K562 (cell line): ENCODE measurements around the gene MAP3K7CL. TPM values are rescaled to one million over a fixed set of nuclear protein-coding genes. Genes with fewer than 3 reads are reported as not detected.

Experiments used
- CEBPZ ChIP-seq: fragments of 150-350 bp; IDR thresholded peaks from 2 replicates; pipeline ENCODE4 v1.6.1; 2014; ENCODE audit warnings: low read depth, mild to moderate bottlenecking, low read length, borderline replicate concordance
- E4F1 ChIP-seq: fragments of 250-450 bp; sonication (Bioruptor Pico); IDR thresholded peaks from 2 replicates; pipeline ENCODE4 v1.5.0; 2021; ENCODE audit warnings: mild to moderate bottlenecking, borderline replicate concordance
- FOXJ3 ChIP-seq: sonication (generic); formaldehyde crosslinking; IDR thresholded peaks from 2 replicates; pipeline ENCODE4 v1.4.0; 2020; ENCODE audit warnings: mild to moderate bottlenecking, missing genetic modification reagents
- GATAD2B ChIP-seq: fragments of 450-650 bp; IDR thresholded peaks from 2 replicates; pipeline ENCODE4 v1.6.1; 2017; ENCODE audit warnings: mild to moderate bottlenecking, borderline replicate concordance
- HBP1 ChIP-seq: fragments of 450-650 bp; formaldehyde crosslinking; IDR thresholded peaks from 2 replicates; pipeline ENCODE4 v1.4.0; 2022; ENCODE audit warnings: missing genetic modification characterization
- LCOR ChIP-seq: sonication (generic); formaldehyde crosslinking; IDR thresholded peaks from 2 replicates; pipeline ENCODE4 v1.8.0; 2022; ENCODE audit warnings: mild to moderate bottlenecking, missing genetic modification reagents
- MAFF ChIP-seq: IDR thresholded peaks from 2 replicates; pipeline ENCODE4 v1.6.1; 2012; ENCODE audit warnings: low read length, improper control_type of control experiment
- MNT ChIP-seq, 2 experiments: fragments of 450-650 bp; conservative IDR thresholded peaks; 2 replicates each; pipeline ENCODE4 v1.6.1; 2017; ENCODE audit warnings: mild to moderate bottlenecking in 2 of 2, moderate library complexity in 2 of 2
- RBM25 ChIP-seq: fragments of 200-400 bp; formaldehyde crosslinking; IDR thresholded peaks from 2 replicates; pipeline ENCODE4 v1.6.1; 2018; ENCODE audit warnings: low read length, low read depth, moderate library complexity; ENCODE audit not compliant: severe bottlenecking
- TGIF2 ChIP-seq: sonication (generic); formaldehyde crosslinking; IDR thresholded peaks from 2 replicates; pipeline ENCODE4 v1.8.1; 2022; ENCODE audit warnings: mild to moderate bottlenecking, missing genetic modification reagents, moderate library complexity
- THRA ChIP-seq: fragments of 450-650 bp; IDR thresholded peaks from 2 replicates; pipeline ENCODE4 v1.6.1; 2017; ENCODE audit warnings: mild to moderate bottlenecking, moderate library complexity
- WHSC1 ChIP-seq: IDR thresholded peaks from one replicate; pipeline ENCODE4 v1.6.1; 2012; ENCODE audit warnings: low read length, control low read depth, inconsistent platforms
- YY1 ChIP-seq, 3 experiments: IDR thresholded peaks; 2 replicates each; pipeline ENCODE4 v1.6.1; 2011; ENCODE audit warnings: low read length in 2 of 3, mild to moderate bottlenecking in 2 of 3, moderate library complexity in 2 of 3, borderline replicate concordance in 1 of 3, control low read depth in 1 of 3, low read depth in 1 of 3; ENCODE audit not compliant: insufficient read depth in 3 of 3, insufficient replicate concordance in 2 of 3, control insufficient read depth in 1 of 3, insufficient read length in 1 of 3; ENCODE audit errors: extremely low read depth in 1 of 3
- ZKSCAN3 ChIP-seq: fragments of 250-450 bp; sonication (Bioruptor Pico); IDR thresholded peaks from 2 replicates; pipeline ENCODE4 v1.4.0; 2020
- ZNF280B ChIP-seq: fragments of 250-450 bp; sonication (Bioruptor Pico); IDR thresholded peaks from 2 replicates; pipeline ENCODE4 v1.5.1; 2021; ENCODE audit warnings: mild to moderate bottlenecking
- polyA plus RNA-seq, 8 experiments: library from polyadenylated mRNA; depleted of rRNA in 4 of 8; stranded (reverse) in 5 of 8; unstranded in 3 of 8; fragments of >200 nt; fragmentation: Nextera tagmentation in 2 of 8; fragmentation: Illumina TruSeq in 1 of 8; extraction: Ambion mirVana in 2 of 8; extraction: Trizol in 1 of 8; gene quantifications; 2 replicates each; pipeline versions ENCODE4 v1.2.1 to v1.2.3, GENCODE V29; 2011 to 2014; ENCODE audit warnings: inconsistent platforms in 1 of 8, missing spikeins in 1 of 8
- total RNA-seq, 7 experiments: library from RNA; depleted of rRNA in 6 of 7; stranded (reverse); fragments of >200 nt in 6 of 7; fragmentation: Illumina TruSeq in 2 of 7; extraction: Trizol in 2 of 7; gene quantifications; 2 replicates each; pipeline versions ENCODE4 v1.2.1 to v1.2.3, GENCODE V29; 2011 to 2021; ENCODE audit warnings: low replicate concordance in 1 of 7

MAP3K7CL gene
- total and polyA plus RNA-seq, 9 of the 15 experiments (the other 6 are each of a cell fraction or from before 2014, with no cell fraction given): 0.13 to 0.15 (median 0.14) TPM; not detected in 6

- TF ChIP-seq CEBPZ (no peak), HBP1 (CRISPR knock-in tag) (no peak), MNT (conservative IDR thresholded peaks at IDR 0.05) (no peak), MAFF (peak; percentile 21; the same call in 1 of the 2 replicates), THRA (no peak), GATAD2B (no peak), YY1 (IDR thresholded peaks at IDR 0.05; ENCODE audit: borderline replicate concordance in 1 of 3, control insufficient read depth in 1 of 3, extremely low read depth in 1 of 3, insufficient read depth in 3 of 3, insufficient read length in 1 of 3, insufficient replicate concordance in 2 of 3, low read depth in 1 of 3, low read length in 2 of 3) (no peak), E4F1 (CRISPR knock-in tag) (no peak), ZNF280B (CRISPR knock-in tag) (no peak), WHSC1 (no peak), TGIF2 (CRISPR knock-in tag) (no peak), FOXJ3 (CRISPR knock-in tag) (no peak), LCOR (CRISPR knock-in tag) (no peak), ZKSCAN3 (CRISPR knock-in tag) (no peak), RBM25 (no peak)
These were observed 55.8 kb downstream of the MAP3K7CL start (continued) for GRCh38 chr21:29186246-29186645.
